GM12892 (cell line): Measurements from ENCODE around the gene SLC35E1.

Experiments used
- POLR2A ChIP-seq: IDR thresholded peaks from 2 replicates; pipeline ENCODE4 v1.6.1; 2011; ENCODE audit warnings: low read depth, low read length, control low read depth
- POLR2AphosphoS5 ChIP-seq: IDR thresholded peaks from 2 replicates; pipeline ENCODE4 v1.6.1; 2011; ENCODE audit warnings: low read depth, low read length, control low read depth

GRCh38 chr19:16581145-16581970 is 9.1 kb upstream of the SLC35E1 start:
- TF ChIP-seq POLR2AphosphoS5 (no peak), POLR2A (no peak)
